ENCODE results near the gene IL9R. TPM values are rescaled to one million over a fixed set of nuclear protein-coding genes. Genes with fewer than 3 reads are reported as not detected.
"Not testable (repeated sequence)": the region's sequence is repeated elsewhere in the genome, so short reads cannot be mapped to it uniquely, and the experiment has no call there.

The IL9R gene
- total RNA-seq, 1 donor from 2014 or later: not detected

- not testable (repeated sequence) for DNase-seq
Observed at GRCh38 chrX:156030474-156030873, 33.0 kb downstream of the IL9R start.

Other genes starting within 250 kb of the IL9R start
- 31.3 TPM for gene VAMP7, start 116.4 kb upstream of the IL9R start, total RNA-seq

Data from tongue (tissue), 2 donors.